CD14-positive monocyte (primary cell): ENCODE data around the gene SPON1. TPM values are rescaled to one million over a fixed set of nuclear protein-coding genes. Genes with fewer than 3 reads are reported as not detected.

Source experiments
- DNase-seq, 3 donors: peaks; one replicate each; pipeline ENCODE4 v3.0.0-alpha.2; 2011 to 2022
- H2AFZ ChIP-seq: 2 replicates; pipeline ENCODE4 v1.6.0; 2012; ENCODE audit warnings: mild to moderate bottlenecking, low read depth, low read length, inconsistent platforms; ENCODE audit not compliant: insufficient read depth, poor library complexity, severe bottlenecking
- H3K27ac ChIP-seq, 2 donors: 1 replicate in 1 of 2; 2 replicates in 1 of 2; pipeline ENCODE4 v1.5.1; 2012 to 2013; ENCODE audit warnings: low read length in 2 of 2, control low read depth in 1 of 2, inconsistent platforms in 1 of 2, low read depth in 1 of 2, mild to moderate bottlenecking in 1 of 2
- H3K27me3 ChIP-seq, 2 donors: one replicate each; pipeline versions ENCODE4 v1.6.0 to v1.6.1; 2011 to 2013; ENCODE audit warnings: low read length in 2 of 2; ENCODE audit not compliant: control insufficient read depth in 2 of 2, insufficient read depth in 2 of 2
- H3K36me3 ChIP-seq, 2 donors: replicated peaks in 1 of 2; 1 replicate in 1 of 2; 2 replicates in 1 of 2; pipeline versions ENCODE4 v1.5.1 to v1.6.1; 2012 to 2013; ENCODE audit warnings: low read length in 2 of 2, control low read depth in 1 of 2, inconsistent platforms in 1 of 2, mild to moderate bottlenecking in 1 of 2; ENCODE audit not compliant: insufficient read depth in 2 of 2, control insufficient read depth in 1 of 2
- H3K4me1 ChIP-seq, 2 donors: 1 replicate in 1 of 2; 2 replicates in 1 of 2; pipeline versions ENCODE4 v1.5.1 to v1.6.1; 2012 to 2013; ENCODE audit warnings: low read length in 2 of 2, control low read depth in 1 of 2, inconsistent platforms in 1 of 2, mild to moderate bottlenecking in 1 of 2, moderate library complexity in 1 of 2; ENCODE audit not compliant: insufficient read depth in 2 of 2, control insufficient read depth in 1 of 2
- H3K4me2 ChIP-seq: replicated peaks from 2 replicates; pipeline ENCODE3; 2012; ENCODE audit warnings: low read length, moderate library complexity, mild to moderate bottlenecking; ENCODE audit not compliant: poor library complexity, severe bottlenecking; ENCODE audit errors: extremely low read depth
- H3K4me3 ChIP-seq, 3 experiments: fragments of 200-600 bp in 1 of 3; sonication (generic) in 1 of 3; replicated peaks in 1 of 3; 1 replicate in 2 of 3; 2 replicates in 1 of 3; pipeline ENCODE4 v1.5.1; 2011 to 2013; ENCODE audit warnings: low read length in 3 of 3, mild to moderate bottlenecking in 3 of 3, control low read depth in 2 of 3, low read depth in 2 of 3, inconsistent platforms in 1 of 3, moderate library complexity in 1 of 3
- H3K79me2 ChIP-seq: 2 replicates; pipeline ENCODE4 v1.6.0; 2012; ENCODE audit warnings: mild to moderate bottlenecking, control low read depth, inconsistent platforms, low read length, moderate library complexity; ENCODE audit not compliant: insufficient read depth
- H3K9ac ChIP-seq: 2 replicates; pipeline ENCODE4 v1.6.0; 2017; ENCODE audit warnings: low read length, mild to moderate bottlenecking; ENCODE audit not compliant: insufficient read depth, poor library complexity, severe bottlenecking
- H3K9me3 ChIP-seq, 2 donors: replicated peaks in 1 of 2; 1 replicate in 1 of 2; 2 replicates in 1 of 2; pipeline versions ENCODE4 v1.5.1 to v1.6.1; 2012 to 2013; ENCODE audit warnings: low read length in 2 of 2, control low read depth in 1 of 2; ENCODE audit not compliant: control insufficient read depth in 1 of 2, insufficient read depth in 1 of 2
- H4K20me1 ChIP-seq: 2 replicates; pipeline ENCODE4 v1.6.0; 2012; ENCODE audit warnings: mild to moderate bottlenecking, low read length, control low read depth, moderate library complexity; ENCODE audit not compliant: insufficient read depth
- H3K27ac Mint-ChIP-seq, 7 donors: one replicate each; pipeline ENCODE4 v1.8.0; 2020; ENCODE audit warnings: mild to moderate bottlenecking in 7 of 7, mixed read lengths in 7 of 7, moderate library complexity in 6 of 7, inconsistent platforms in 2 of 7
- H3K27me3 Mint-ChIP-seq, 3 donors: one replicate each; pipeline ENCODE4 v1.8.0; 2021 to 2022; ENCODE audit warnings: low read depth in 3 of 3, mild to moderate bottlenecking in 3 of 3, mixed read lengths in 3 of 3, moderate library complexity in 3 of 3, inconsistent platforms in 1 of 3
- H3K36me3 Mint-ChIP-seq, 2 donors: one replicate each; pipeline ENCODE4 v1.8.0; 2020; ENCODE audit warnings: mixed read lengths in 2 of 2, inconsistent platforms in 1 of 2, mild to moderate bottlenecking in 1 of 2
- H3K4me1 Mint-ChIP-seq: one replicate; pipeline ENCODE4 v1.8.0; 2020; ENCODE audit warnings: mild to moderate bottlenecking, mixed read lengths
- H3K4me3 Mint-ChIP-seq, 2 donors: one replicate each; pipeline ENCODE4 v1.8.0; 2020; ENCODE audit warnings: mild to moderate bottlenecking in 2 of 2, mixed read lengths in 2 of 2, moderate library complexity in 1 of 2
- H3K9me3 Mint-ChIP-seq, 7 donors: one replicate each; pipeline ENCODE4 v1.8.0; 2020 to 2022; ENCODE audit warnings: mixed read lengths in 7 of 7, mild to moderate bottlenecking in 6 of 7, moderate library complexity in 6 of 7, inconsistent platforms in 2 of 7
- CTCF ChIP-seq: fragments of 200-600 bp; IDR thresholded peaks from one replicate; pipeline ENCODE4 v1.8.0; 2022; ENCODE audit warnings: antibody characterized with exemption, mild to moderate bottlenecking
- WGBS: methylation state at CpG from one replicate; pipeline ENCODE4 v1.1.5; 2013; ENCODE audit warnings: missing lambda C conversion rate; ENCODE audit not compliant: insufficient coverage; 5-methylcytosine and 5-hydroxymethylcytosine counted together
- intact Hi-C, 2 donors: fragments of 100-400 bp; cut with micrococcal nuclease; formaldehyde crosslinking; loops; one replicate each; pipeline versions ENCODE4 v1.15.0 to v1.15.1; 2023
- polyA plus RNA-seq, 3 donors: library from polyadenylated mRNA; depleted of rRNA in 1 of 3; unstranded in 2 of 3; stranded (reverse) in 1 of 3; fragments of 300-500 nt in 2 of 3; fragments of >200 nt in 1 of 3; fragmentation: Illumina TruSeq in 2 of 3; gene quantifications; 1 replicate in 2 of 3; 2 replicates in 1 of 3; pipeline ENCODE4 v1.2.3, GENCODE V29; 2012 to 2021

The SPON1 gene
- polyA plus RNA-seq, 3 donors, result not detected

GRCh38 chr11:14027525-14027924 lies 65.0 kb downstream of the SPON1 start:
- no peak overlapping the region for H3K27ac Mint-ChIP-seq
- DNase-seq, result no peak
- H3K4me3 Mint-ChIP-seq, result no peak overlapping the region
- WGBS, result no CpG with 5 or more reads among the region's 1 CpG
- H3K27me3 Mint-ChIP-seq, result peaks cover 2 to 7% (median 7%) of the 10 kb centered on the region in 3 donors
- Histone ChIP-seq H3K27me3 (peaks cover 0 to 2% of the 10 kb centered on the region in 2 donors), H3K79me2 (no peaks in the 10 kb centered on the region), H3K27ac (no peak overlapping the region), H3K4me1 (no peaks in the 10 kb centered on the region), H3K4me3 (no peak overlapping the region), H3K9me3 (no peaks in the 10 kb centered on the region), H3K36me3 (no peaks in the 10 kb centered on the region), H3K9ac (no peak overlapping the region), H2AFZ (no peak overlapping the region), H4K20me1 (no peaks in the 10 kb centered on the region), H3K4me2 (no peak overlapping the region)
- TF ChIP-seq CTCF, result no peak
- H3K9me3 Mint-ChIP-seq, result peaks cover 0 to 1% (median 0%) of the 10 kb centered on the region in 7 donors
- H3K4me1 Mint-ChIP-seq, result no peaks in the 10 kb centered on the region
- intact Hi-C loops, result no loop called here
- H3K36me3 Mint-ChIP-seq, result no peaks in the 10 kb centered on the region

- no CpG with 5 or more reads among the region's 4 CpGs for WGBS
- Histone ChIP-seq H3K36me3 (no peaks in the 10 kb centered on the region), H3K4me1 (no peaks in the 10 kb centered on the region), H3K4me3 (no peak overlapping the region), H4K20me1 (no peaks in the 10 kb centered on the region), H3K9me3 (no peaks in the 10 kb centered on the region), H3K4me2 (no peak overlapping the region), H2AFZ (no peak overlapping the region), H3K9ac (no peak overlapping the region), H3K27ac (no peak overlapping the region), H3K79me2 (no peaks in the 10 kb centered on the region), H3K27me3 (peaks cover 0 to 2% of the 10 kb centered on the region in 2 donors)
- intact Hi-C loops, result no loop called here
- peaks cover 0 to under 1% (median 0%) of the 10 kb centered on the region in 7 donors for H3K9me3 Mint-ChIP-seq
- no peaks in the 10 kb centered on the region for H3K36me3 Mint-ChIP-seq
- no peak overlapping the region for H3K4me3 Mint-ChIP-seq
- H3K4me1 Mint-ChIP-seq, result no peaks in the 10 kb centered on the region
- no peak overlapping the region for H3K27ac Mint-ChIP-seq
- no peak for TF ChIP-seq CTCF
- DNase-seq, result no peak
- H3K27me3 Mint-ChIP-seq, result peaks cover 2 to 7% (median 6%) of the 10 kb centered on the region in 3 donors
These were observed 66.9 kb downstream of the SPON1 start for GRCh38 chr11:14029440-14029839.
